HCT116 (cell line): ENCODE data around the gene EVL.

Experiments used
- CTCF ChIP-seq, 3 experiments: fragments of 200-600 bp in 1 of 3; sonication (generic) in 1 of 3; IDR thresholded peaks in 2 of 3; conservative IDR thresholded peaks in 1 of 3; 2 replicates each; pipeline ENCODE4 v1.5.1; 2012 to 2017; ENCODE audit warnings: low read depth in 2 of 3, low read length in 2 of 3, antibody characterized with exemption in 1 of 3, borderline replicate concordance in 1 of 3, control low read depth in 1 of 3, mild to moderate bottlenecking in 1 of 3, mixed read lengths in 1 of 3, mixed run types in 1 of 3, moderate library complexity in 1 of 3; ENCODE audit not compliant: insufficient read depth in 1 of 3
- EZH2 ChIP-seq: fragments of 200-600 bp; sonication (generic); IDR thresholded peaks from 2 replicates; pipeline ENCODE4 v1.6.1; 2017; ENCODE audit warnings: antibody characterized with exemption, mixed run types
- MAX ChIP-seq: IDR thresholded peaks from 2 replicates; pipeline ENCODE4 v1.6.1; 2012
- POLR2A ChIP-seq: IDR thresholded peaks from 2 replicates; pipeline ENCODE4 v1.7.0; 2011; ENCODE audit warnings: borderline replicate concordance; ENCODE audit not compliant: insufficient read depth, insufficient read length; ENCODE audit errors: extremely low read depth
- POLR2AphosphoS5 ChIP-seq: IDR thresholded peaks from 2 replicates; pipeline ENCODE4 v1.6.1; 2011; ENCODE audit warnings: mild to moderate bottlenecking, low read depth, low read length, moderate library complexity
- SIN3A ChIP-seq: IDR thresholded peaks from 2 replicates; pipeline ENCODE4 v1.6.1; 2012; ENCODE audit warnings: low read depth

GRCh38 chr14:100115726-100116125 is 50.5 kb downstream of the EVL start:
- TF ChIP-seq CTCF (IDR thresholded peaks at IDR 0.05 in 2 of 3, conservative IDR thresholded peaks at IDR 0.05 in 1 of 3; ENCODE audit: borderline replicate concordance in 1 of 3, insufficient read depth in 1 of 3, low read depth in 2 of 3, low read length in 2 of 3) (no peak), SIN3A (no peak), POLR2AphosphoS5 (no peak), POLR2A (no peak), EZH2 (no peak), MAX (no peak)
